Activated CD4-positive, alpha-beta memory T cell treated with anti-CD3 and anti-CD28 coated beads, Interleukin-2, amount 10 ng/mL, durations not matched to agents 7 days and 5 days (primary cell): ENCODE results near the gene ATP10A. TPM values are rescaled to one million over a fixed set of nuclear protein-coding genes. Genes with fewer than 3 reads are reported as not detected.

Source experiments
- CTCF ChIA-PET: fragments of 350-600 bp; sonication (Branson Sonifier 250); formaldehyde crosslinking; loops from one replicate; lab custom pipeline; 2021; ENCODE audit warnings: antibody characterized with exemption, inconsistent platforms; lab: Charles Lee
- POLR2A ChIA-PET: fragments of 350-600 bp; sonication (Branson Sonifier 250); formaldehyde crosslinking; loops from one replicate; lab custom pipeline; 2021; ENCODE audit warnings: antibody characterized with exemption; lab: Charles Lee
- DNase-seq: peaks from one replicate; pipeline ENCODE4 v3.0.0-alpha.2; 2020
- H3K27ac Mint-ChIP-seq: one replicate; pipeline ENCODE4 v1.8.0; 2021; ENCODE audit warnings: mild to moderate bottlenecking, mixed read lengths
- H3K27me3 Mint-ChIP-seq: one replicate; pipeline ENCODE4 v1.8.0; 2021; ENCODE audit warnings: mixed read lengths
- H3K36me3 Mint-ChIP-seq: one replicate; pipeline ENCODE4 v1.8.0; 2021; ENCODE audit warnings: low read depth, mixed read lengths
- H3K4me1 Mint-ChIP-seq: one replicate; pipeline ENCODE4 v1.8.0; 2021; ENCODE audit warnings: mixed read lengths
- H3K4me3 Mint-ChIP-seq: one replicate; pipeline ENCODE4 v1.8.0; 2021; ENCODE audit warnings: mild to moderate bottlenecking, mixed read lengths
- H3K9me3 Mint-ChIP-seq: one replicate; pipeline ENCODE4 v1.8.0; 2021; ENCODE audit warnings: mixed read lengths
- total RNA-seq, 2 experiments: library from RNA; stranded (reverse); gene quantifications; one replicate each; pipeline ENCODE4 v1.2.3, GENCODE V29; 2021

ATP10A gene
- total RNA-seq, 2 experiments from 2014 or later: 35.8 to 36.5 TPM

DNA sequence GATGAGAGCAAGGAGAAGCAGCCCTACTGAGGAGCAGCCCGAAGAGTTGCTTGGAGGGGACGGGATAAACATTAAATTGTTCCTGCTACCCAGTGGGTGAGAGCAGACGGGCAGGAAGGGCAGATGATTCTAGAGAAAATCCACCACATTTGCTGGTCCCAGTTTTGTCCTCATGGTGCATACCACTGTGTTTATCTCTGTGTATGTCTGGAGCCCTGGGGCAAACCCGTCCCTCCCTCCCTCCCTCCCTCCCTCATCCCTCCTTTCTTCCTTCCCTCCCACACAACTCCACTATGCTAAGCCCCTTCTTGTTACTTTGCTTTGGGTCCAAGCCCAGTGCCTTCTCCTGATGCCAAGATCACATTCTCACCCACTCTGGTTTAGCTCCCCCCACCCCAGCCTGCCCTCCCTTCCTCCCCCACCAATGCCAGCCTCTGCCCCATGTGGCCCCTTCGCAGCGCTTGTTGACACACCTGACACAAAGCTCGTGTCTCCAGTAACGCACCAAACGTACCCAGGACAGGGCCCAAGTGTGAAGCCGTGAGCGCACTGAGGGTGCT, 194.8 kb downstream of the ATP10A start:
- POLR2A ChIA-PET: no interaction called here
- Mint-ChIP-seq H3K36me3 (no peaks in the 10 kb centered on the region), H3K27ac (no peak overlapping the region), H3K4me1 (no peaks in the 10 kb centered on the region), H3K4me3 (no peak overlapping the region), H3K27me3 (peaks cover 23% of the 10 kb centered on the region), H3K9me3 (peaks cover 3% of the 10 kb centered on the region)
- CTCF ChIA-PET: no interaction called here
- no peak for DNase-seq

DNA sequence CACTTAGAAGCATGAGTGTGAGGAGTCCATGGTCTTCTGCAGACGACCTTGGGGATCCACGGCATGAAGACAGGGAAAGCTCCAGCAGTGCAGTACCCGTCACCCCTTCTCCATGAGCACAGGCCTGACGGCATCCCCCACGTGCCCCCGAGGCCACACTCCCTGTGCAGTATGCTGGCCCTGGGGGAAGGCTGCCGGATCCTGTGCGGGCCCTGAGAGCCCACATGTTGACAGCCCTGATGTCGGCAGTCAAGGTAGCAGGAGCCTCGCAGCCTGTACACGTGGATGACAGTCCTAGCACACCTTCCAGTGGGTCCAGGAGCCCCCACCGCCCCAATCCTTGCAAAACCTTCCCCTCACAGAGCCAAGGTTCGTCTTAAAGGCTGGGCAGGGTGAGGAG, 195.3 kb downstream of the ATP10A start:
- H3K36me3 Mint-ChIP-seq: no peaks in the 10 kb centered on the region
- no peaks in the 10 kb centered on the region for H3K4me1 Mint-ChIP-seq
- POLR2A ChIA-PET: no interaction called here
- H3K27me3 Mint-ChIP-seq: peaks cover 27% of the 10 kb centered on the region
- DNase-seq: no peak
- no peak overlapping the region for H3K4me3 Mint-ChIP-seq
- CTCF ChIA-PET: no interaction called here
- H3K27ac Mint-ChIP-seq: no peak overlapping the region
- H3K9me3 Mint-ChIP-seq: peaks cover 3% of the 10 kb centered on the region

DNA sequence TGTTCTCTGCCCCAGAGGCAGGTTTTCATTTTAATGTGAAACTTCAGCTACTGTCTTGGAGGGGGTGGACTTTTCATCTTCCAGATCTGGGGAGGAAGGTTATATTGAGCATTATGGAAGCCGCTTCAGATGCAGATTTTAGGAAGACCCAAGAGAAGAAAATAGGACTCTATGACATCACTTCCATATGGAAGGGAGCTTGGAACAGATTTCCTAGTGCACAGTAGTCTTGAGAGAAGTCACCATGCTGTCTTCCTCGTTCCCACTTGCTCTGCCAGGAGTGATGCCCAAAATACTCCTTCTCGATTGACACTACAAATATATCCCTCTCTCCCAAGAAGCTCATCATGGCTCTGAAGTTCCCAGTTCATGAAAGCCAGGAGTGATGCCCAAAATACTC, 197.2 kb downstream of the ATP10A start:
- H3K36me3 Mint-ChIP-seq: no peaks in the 10 kb centered on the region
- DNase-seq: no peak
- H3K4me1 Mint-ChIP-seq: no peaks in the 10 kb centered on the region
- peaks cover 27% of the 10 kb centered on the region for H3K27me3 Mint-ChIP-seq
- no peak overlapping the region for H3K4me3 Mint-ChIP-seq
- H3K9me3 Mint-ChIP-seq: no peaks in the 10 kb centered on the region
- no peak overlapping the region for H3K27ac Mint-ChIP-seq
- ChIA-PET POLR2A (no interaction called here), CTCF (no interaction called here)

DNA sequence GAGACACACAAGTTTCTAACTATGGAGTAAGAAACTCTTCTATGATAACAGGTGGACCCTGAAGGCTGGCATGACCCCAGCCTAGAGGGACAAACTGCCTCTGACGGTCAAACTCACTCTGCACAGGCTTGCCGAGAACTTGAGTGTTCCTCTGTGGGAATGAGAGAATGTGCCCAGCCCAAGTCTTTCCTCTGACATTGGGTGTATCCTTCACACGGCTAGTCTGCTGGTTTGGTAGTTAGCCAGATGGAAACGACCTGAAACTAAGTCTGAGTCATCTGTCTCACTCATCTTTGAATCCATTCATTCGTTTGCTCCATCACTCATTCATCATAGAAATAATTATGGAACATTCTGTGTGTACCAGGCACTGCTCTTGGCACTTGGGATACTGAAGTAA, 198.4 kb downstream of the ATP10A start:
- Mint-ChIP-seq H3K27ac (no peak overlapping the region), H3K4me1 (no peaks in the 10 kb centered on the region), H3K4me3 (no peak overlapping the region), H3K27me3 (peaks cover 16% of the 10 kb centered on the region), H3K36me3 (no peaks in the 10 kb centered on the region), H3K9me3 (no peaks in the 10 kb centered on the region)
- POLR2A ChIA-PET: no interaction called here
- no peak for DNase-seq
- CTCF ChIA-PET: no interaction called here

DNA sequence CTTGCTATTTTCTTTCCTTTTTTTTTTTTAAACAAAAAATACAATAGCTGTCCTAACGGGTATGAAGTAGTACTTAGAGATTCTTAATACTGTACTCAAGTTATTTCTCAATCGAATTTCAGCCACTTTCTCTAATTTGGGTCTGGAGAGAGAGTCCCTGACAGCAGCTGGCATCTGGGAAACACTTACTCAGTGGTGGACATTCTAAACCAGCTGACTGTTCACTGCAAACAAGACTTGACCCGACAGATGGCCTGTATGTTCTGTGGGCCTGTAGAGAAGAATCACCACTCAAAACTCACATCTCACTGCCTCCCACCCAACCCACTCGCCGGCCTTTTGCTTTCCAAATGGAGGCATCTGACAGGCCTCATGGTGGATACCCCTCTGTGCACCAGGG, 199.6 kb downstream of the ATP10A start:
- Mint-ChIP-seq H3K27ac (no peak overlapping the region), H3K36me3 (no peaks in the 10 kb centered on the region), H3K27me3 (peaks cover 14% of the 10 kb centered on the region), H3K4me3 (no peak overlapping the region), H3K9me3 (no peaks in the 10 kb centered on the region), H3K4me1 (no peaks in the 10 kb centered on the region)
- ChIA-PET POLR2A (no interaction called here), CTCF (no interaction called here)
- DNase-seq: no peak

DNA sequence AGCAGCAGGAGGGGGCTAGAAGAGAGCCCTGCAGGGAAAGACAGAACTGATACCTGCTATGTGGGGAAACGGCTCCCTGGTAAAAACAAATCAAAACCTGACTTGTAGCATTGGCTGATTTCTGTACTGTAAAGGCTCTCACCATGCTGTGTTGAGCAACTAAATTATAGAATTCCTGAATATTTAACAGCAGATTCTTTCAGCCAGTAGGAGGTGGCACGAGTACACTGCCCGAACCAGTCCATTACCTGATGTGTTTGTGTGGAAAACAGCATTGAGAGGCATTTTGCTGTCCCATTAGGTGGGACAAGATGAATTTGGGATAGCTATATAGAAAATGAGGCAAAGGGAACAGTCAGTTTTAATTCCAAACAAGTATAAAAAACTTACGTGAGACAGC, 201.2 kb downstream of the ATP10A start:
- peaks cover 13% of the 10 kb centered on the region for H3K27me3 Mint-ChIP-seq
- H3K4me1 Mint-ChIP-seq: no peaks in the 10 kb centered on the region
- H3K9me3 Mint-ChIP-seq: no peaks in the 10 kb centered on the region
- CTCF ChIA-PET: no interaction called here
- DNase-seq: no peak
- no peaks in the 10 kb centered on the region for H3K36me3 Mint-ChIP-seq
- H3K27ac Mint-ChIP-seq: no peak overlapping the region
- H3K4me3 Mint-ChIP-seq: no peak overlapping the region
- POLR2A ChIA-PET: no interaction called here

DNA sequence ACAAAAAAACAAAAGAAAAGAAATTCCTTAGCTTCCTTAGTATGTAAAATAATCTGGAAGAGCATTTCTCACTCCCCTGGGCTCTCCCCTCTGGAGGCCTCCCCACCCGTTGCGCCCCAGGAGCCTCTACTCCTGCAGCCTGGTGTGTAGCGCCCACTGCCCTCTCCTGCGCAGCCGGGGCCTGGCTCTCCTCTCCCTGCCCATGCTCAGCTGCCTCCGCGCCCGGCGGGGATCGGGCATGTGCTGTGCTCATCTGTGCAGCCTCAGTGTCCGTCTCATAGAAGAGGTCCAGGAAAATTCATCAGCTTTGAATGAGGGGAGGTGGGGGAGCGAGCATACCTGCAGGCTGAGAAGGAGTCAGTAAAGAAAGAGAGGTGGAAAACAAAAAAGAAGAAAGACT, 203.9 kb downstream of the ATP10A start:
- Mint-ChIP-seq H3K9me3 (no peaks in the 10 kb centered on the region), H3K27ac (no peak overlapping the region), H3K36me3 (no peaks in the 10 kb centered on the region), H3K4me3 (no peak overlapping the region), H3K4me1 (no peaks in the 10 kb centered on the region), H3K27me3 (peaks cover 13% of the 10 kb centered on the region)
- ChIA-PET POLR2A (no interaction called here), CTCF (no interaction called here)
- no peak for DNase-seq

DNA sequence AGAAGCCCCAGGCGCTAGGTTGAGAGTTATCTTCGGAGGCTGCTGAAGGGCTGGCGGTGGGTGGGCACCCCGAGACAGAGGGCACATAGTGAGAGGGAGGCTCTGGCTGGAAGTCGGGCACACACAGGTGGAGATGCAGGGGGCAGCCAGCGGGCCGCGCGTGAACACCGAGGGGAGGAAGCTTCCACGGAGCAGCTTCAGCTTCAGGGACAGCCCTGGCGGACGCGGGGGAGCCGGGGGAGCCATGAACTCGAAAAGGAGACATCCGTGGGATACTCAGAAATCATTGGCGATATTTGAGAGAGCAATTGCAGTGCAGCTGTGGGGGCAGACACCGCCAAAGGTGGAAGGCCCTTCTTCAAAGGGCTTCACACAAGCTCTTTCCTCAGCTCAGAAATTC, 204.6 kb downstream of the ATP10A start:
- Mint-ChIP-seq H3K4me1 (no peaks in the 10 kb centered on the region), H3K4me3 (no peak overlapping the region), H3K27me3 (peaks cover 13% of the 10 kb centered on the region), H3K9me3 (no peaks in the 10 kb centered on the region), H3K36me3 (no peaks in the 10 kb centered on the region), H3K27ac (no peak overlapping the region)
- CTCF ChIA-PET: no interaction called here
- POLR2A ChIA-PET: no interaction called here
- DNase-seq: no peak

DNA sequence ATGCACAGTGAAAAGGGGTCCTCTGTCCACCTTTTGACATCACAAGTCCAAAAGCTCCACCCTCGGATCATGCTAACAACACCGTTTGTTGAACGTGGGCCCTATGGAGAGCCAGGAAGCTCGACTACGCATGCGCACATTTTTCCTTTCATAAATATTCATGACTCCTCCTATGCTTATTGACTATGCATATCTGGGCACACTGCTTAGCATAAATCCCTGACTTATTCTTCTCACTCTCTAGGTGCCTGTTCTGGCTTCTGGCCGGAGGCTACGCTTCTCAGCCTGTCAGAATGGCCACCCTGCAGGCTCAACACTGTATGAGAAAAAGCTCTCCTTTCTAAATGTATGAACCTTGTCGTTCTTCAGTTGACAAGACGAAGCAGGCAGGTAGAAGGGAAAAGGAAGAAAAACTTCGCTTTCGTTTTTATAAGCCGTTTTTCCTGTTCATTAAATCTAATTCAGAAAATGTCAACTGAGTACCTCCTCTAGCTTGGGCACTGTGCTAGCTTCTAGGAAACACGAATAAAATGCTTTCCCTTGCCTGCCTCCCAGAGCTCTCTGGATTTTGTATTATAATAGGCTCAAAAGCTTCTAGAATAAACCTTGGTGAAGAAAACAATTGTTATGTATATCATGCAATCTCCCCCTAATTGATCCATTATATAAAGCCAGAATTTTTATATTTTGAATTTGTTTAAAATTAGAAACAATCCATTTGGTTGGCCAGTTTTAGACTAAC, 207.7 kb downstream of the ATP10A start:
- no peak overlapping the region for H3K27ac Mint-ChIP-seq
- ChIA-PET CTCF (interaction anchor here (0.7 kb wide), 1 partner anchor 31 kb away, joined by 5 read pairs; no protein-coding TSS in a partner anchor), POLR2A (no interaction called here)
- no peaks in the 10 kb centered on the region for H3K27me3 Mint-ChIP-seq
- no peaks in the 10 kb centered on the region for H3K9me3 Mint-ChIP-seq
- no peaks in the 10 kb centered on the region for H3K36me3 Mint-ChIP-seq
- H3K4me3 Mint-ChIP-seq: no peak overlapping the region
- H3K4me1 Mint-ChIP-seq: peaks cover 4% of the 10 kb centered on the region
- DNase-seq: no peak

DNA sequence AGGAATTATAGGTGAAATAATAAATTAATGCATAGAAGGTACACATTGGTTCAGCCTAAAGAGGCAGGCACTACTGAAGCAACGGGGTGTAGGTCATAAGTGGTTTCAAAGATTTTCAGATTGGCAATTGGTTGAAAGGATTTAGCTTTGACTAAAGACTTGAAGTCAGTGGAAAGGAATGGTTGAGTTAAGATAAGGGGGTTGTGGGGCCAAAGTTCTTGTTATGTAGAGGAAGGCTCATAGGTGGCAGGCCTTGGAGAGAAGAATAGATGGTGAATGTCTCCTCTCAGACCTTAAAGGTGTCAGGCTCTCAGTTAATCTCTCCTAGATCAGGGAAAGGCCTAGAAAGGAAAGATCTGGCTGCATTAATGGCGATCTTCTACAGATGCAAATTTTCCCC, 209.8 kb downstream of the ATP10A start:
- POLR2A ChIA-PET: no interaction called here
- no peak overlapping the region for H3K27ac Mint-ChIP-seq
- no peaks in the 10 kb centered on the region for H3K9me3 Mint-ChIP-seq
- peaks cover 4% of the 10 kb centered on the region for H3K4me1 Mint-ChIP-seq
- H3K36me3 Mint-ChIP-seq: no peaks in the 10 kb centered on the region
- CTCF ChIA-PET: interaction anchor here (0.6 to 1.0 kb wide), 2 partner anchors 57 to 806 kb away, joined by 3 read pairs; no protein-coding TSS in a partner anchor
- DNase-seq: no peak
- H3K4me3 Mint-ChIP-seq: no peak overlapping the region
- peaks cover 4% of the 10 kb centered on the region for H3K27me3 Mint-ChIP-seq

DNA sequence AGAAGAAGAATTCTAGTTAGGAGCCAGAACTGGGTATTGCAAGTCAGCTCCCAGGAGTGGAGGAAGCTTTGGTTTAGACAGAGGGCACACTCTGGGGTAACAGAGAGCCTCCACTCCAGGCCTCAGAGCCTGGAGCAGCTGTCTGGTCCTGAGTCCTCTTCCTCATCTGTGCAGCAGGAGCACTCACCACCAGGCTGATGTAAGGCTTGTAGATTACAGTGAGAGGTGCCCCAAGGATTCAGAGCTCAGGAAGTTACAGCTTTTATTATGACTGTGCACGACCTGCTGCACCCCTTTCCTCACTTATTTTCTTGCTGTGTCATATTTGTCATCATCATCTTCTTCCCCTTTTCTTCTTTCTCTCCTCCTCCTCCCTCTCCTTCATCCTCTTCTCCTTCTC, 210.4 kb downstream of the ATP10A start:
- Mint-ChIP-seq H3K36me3 (no peaks in the 10 kb centered on the region), H3K27ac (no peak overlapping the region), H3K4me1 (peaks cover 4% of the 10 kb centered on the region), H3K27me3 (peaks cover 4% of the 10 kb centered on the region), H3K9me3 (no peaks in the 10 kb centered on the region), H3K4me3 (no peak overlapping the region)
- ChIA-PET POLR2A (no interaction called here), CTCF (interaction anchor here (0.6 to 1.0 kb wide), 2 partner anchors 57 to 807 kb away, joined by 3 read pairs; no protein-coding TSS in a partner anchor)
- DNase-seq: no peak

DNA sequence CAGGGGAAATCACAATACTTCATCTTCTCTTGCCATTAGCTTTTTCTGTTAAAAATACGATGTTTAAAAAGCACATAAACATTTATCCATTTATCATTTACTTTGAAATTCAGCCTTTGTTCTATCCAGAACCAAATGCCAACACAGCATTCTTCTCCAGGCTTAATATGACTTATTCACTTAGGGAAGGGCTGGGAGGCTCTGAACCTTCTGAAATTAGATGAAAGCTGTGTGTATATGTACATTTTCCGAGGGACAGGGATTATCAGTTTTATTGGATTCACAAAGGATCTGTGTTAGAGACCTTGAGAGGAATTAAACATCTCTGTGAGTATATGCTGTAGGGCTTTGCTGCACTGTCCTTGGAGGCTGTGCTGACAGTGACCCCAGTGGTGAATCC, 213.7 kb downstream of the ATP10A start:
- Mint-ChIP-seq H3K27me3 (peaks cover 5% of the 10 kb centered on the region), H3K36me3 (no peaks in the 10 kb centered on the region), H3K9me3 (no peaks in the 10 kb centered on the region), H3K27ac (no peak overlapping the region), H3K4me3 (no peak overlapping the region), H3K4me1 (peaks cover 4% of the 10 kb centered on the region)
- ChIA-PET POLR2A (no interaction called here), CTCF (no interaction called here)
- no peak for DNase-seq

DNA sequence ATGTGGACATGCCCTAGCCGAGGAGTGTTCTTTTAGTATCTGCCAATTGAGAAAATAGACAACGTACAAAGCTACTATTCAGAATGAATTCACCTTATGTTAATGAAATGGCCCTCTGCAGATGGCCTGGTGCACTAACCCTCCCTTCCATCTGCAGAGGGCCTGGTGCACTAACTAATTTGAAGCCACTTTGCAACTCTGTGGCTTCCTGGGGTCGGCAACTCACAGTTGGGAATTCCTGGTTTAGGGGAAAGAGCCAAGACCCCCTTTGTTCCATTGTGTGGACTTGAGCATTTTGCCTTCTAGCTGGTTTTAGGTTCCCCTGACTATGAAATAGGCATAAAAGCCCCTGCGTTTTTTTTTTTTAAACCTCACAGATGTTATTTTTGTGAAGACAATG, 220.0 kb downstream of the ATP10A start:
- no peaks in the 10 kb centered on the region for H3K36me3 Mint-ChIP-seq
- ChIA-PET CTCF (no interaction called here), POLR2A (no interaction called here)
- H3K27ac Mint-ChIP-seq: no peak overlapping the region
- no peak overlapping the region for H3K4me3 Mint-ChIP-seq
- H3K4me1 Mint-ChIP-seq: no peaks in the 10 kb centered on the region
- H3K9me3 Mint-ChIP-seq: no peaks in the 10 kb centered on the region
- DNase-seq: no peak
- peaks cover 18% of the 10 kb centered on the region for H3K27me3 Mint-ChIP-seq

DNA sequence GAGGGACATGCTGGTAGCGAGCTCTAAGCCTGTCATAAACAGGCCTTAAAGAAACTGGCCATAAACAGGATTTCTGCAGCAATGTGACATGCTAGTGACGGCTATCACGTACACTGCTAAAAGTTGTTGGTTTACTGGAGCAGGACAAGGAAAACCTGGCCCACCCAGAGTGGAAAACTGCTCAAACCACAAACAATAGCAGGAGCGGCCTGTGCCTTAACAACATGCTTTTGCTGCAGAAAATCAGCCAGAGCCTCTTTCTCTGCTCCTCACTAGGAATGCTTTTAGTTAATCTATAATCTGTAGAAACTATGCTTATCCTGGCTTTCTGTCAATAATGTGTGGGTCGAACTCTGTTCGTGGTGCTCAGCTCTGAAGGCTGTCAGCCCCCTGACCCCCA, 221.4 kb downstream of the ATP10A start:
- Mint-ChIP-seq H3K4me1 (no peaks in the 10 kb centered on the region), H3K9me3 (no peaks in the 10 kb centered on the region), H3K27ac (no peak overlapping the region), H3K27me3 (peaks cover 16% of the 10 kb centered on the region), H3K36me3 (no peaks in the 10 kb centered on the region), H3K4me3 (no peak overlapping the region)
- ChIA-PET POLR2A (no interaction called here), CTCF (no interaction called here)
- no peak for DNase-seq
